SK-N-SH (cell line): ENCODE data around the gene SERPINB2. TPM values are rescaled to one million over a fixed set of nuclear protein-coding genes. Genes with fewer than 3 reads are reported as not detected.

ENCODE experiments used
- CTCF ChIA-PET: fragments of 300-600, 350-600 bp; formaldehyde crosslinking; extraction: SDS; loops from one replicate; lab custom pipeline; 2021; lab: Yijun Ruan, JAX
- POLR2A ChIA-PET: fragments of 350-600 bp; sonication (Branson Sonifier 250); formaldehyde crosslinking; extraction: SDS; loops from one replicate; lab custom pipeline; 2020; ENCODE audit warnings: antibody characterized with exemption, inconsistent platforms; lab: Yijun Ruan, JAX
- DNase-seq: peaks from one replicate; pipeline ENCODE4 v3.0.0; 2012
- H2AFZ ChIP-seq: fragments of 200-600 bp; sonication (generic); 2 replicates; pipeline ENCODE4 v1.8.1; 2016; ENCODE audit warnings: antibody characterized with exemption, mild to moderate bottlenecking, low read depth
- H3F3A ChIP-seq: fragments of 200-600 bp; sonication (generic); replicated peaks from 2 replicates; pipeline ENCODE3; 2016; ENCODE audit warnings: antibody characterized with exemption, mild to moderate bottlenecking; ENCODE audit not compliant: insufficient read depth
- H3K27ac ChIP-seq, 2 experiments: fragments of 200-500 bp in 1 of 2; fragments of 200-600 bp in 1 of 2; sonication (Bioruptor generic) in 1 of 2; sonication (generic), shearing (Covaris generic) in 1 of 2; 2 replicates each; pipeline versions ENCODE4 v1.5.1 to v1.6.1; 2014 to 2016; ENCODE audit warnings: low read depth in 2 of 2, inconsistent platforms in 1 of 2, low read length in 1 of 2, mild to moderate bottlenecking in 1 of 2, mixed read lengths in 1 of 2
- H3K27me3 ChIP-seq: fragments of 200-600 bp; sonication (generic), shearing (Covaris generic); 2 replicates; pipeline ENCODE4 v1.6.1; 2016; ENCODE audit warnings: mixed run types; ENCODE audit not compliant: insufficient read depth
- H3K36me3 ChIP-seq, 2 experiments: fragments of 200-500 bp in 1 of 2; fragments of 200-600 bp in 1 of 2; sonication (Bioruptor generic) in 1 of 2; sonication (generic) in 1 of 2; replicated peaks in 1 of 2; 2 replicates each; pipeline versions ENCODE3 to v1.5.1; 2014 to 2016; ENCODE audit warnings: low read length in 1 of 2, mild to moderate bottlenecking in 1 of 2; ENCODE audit not compliant: insufficient read depth in 2 of 2, control insufficient read depth in 1 of 2
- H3K4me1 ChIP-seq, 2 experiments: fragments of 200-500 bp in 1 of 2; fragments of 200-600 bp in 1 of 2; sonication (Bioruptor generic) in 1 of 2; sonication (generic), shearing (Covaris generic) in 1 of 2; 2 replicates each; pipeline versions ENCODE4 v1.5.1 to v1.6.1; 2014 to 2016; ENCODE audit warnings: low read depth in 1 of 2, low read length in 1 of 2, mixed run types in 1 of 2; ENCODE audit not compliant: insufficient read depth in 2 of 2, control insufficient read depth in 1 of 2
- H3K4me2 ChIP-seq: fragments of 200-600 bp; sonication (generic), shearing (Covaris generic); 2 replicates; pipeline ENCODE4 v1.6.1; 2017; ENCODE audit warnings: mixed run types
- H3K4me3 ChIP-seq, 2 experiments: fragments of 200-500 bp in 1 of 2; fragments of 200-600 bp in 1 of 2; sonication (Bioruptor generic) in 1 of 2; sonication (generic), shearing (Covaris generic) in 1 of 2; 2 replicates each; pipeline versions ENCODE4 v1.5.1 to v1.8.1; 2014 to 2016; ENCODE audit warnings: low read depth in 2 of 2, inconsistent platforms in 1 of 2, low read length in 1 of 2, mild to moderate bottlenecking in 1 of 2, mixed read lengths in 1 of 2, moderate library complexity in 1 of 2
- H3K79me2 ChIP-seq: fragments of 200-600 bp; sonication (generic); 2 replicates; pipeline ENCODE4 v1.8.1; 2017; ENCODE audit warnings: mild to moderate bottlenecking; ENCODE audit not compliant: insufficient read depth
- H3K9ac ChIP-seq: fragments of 200-600 bp; sonication (generic); 2 replicates; pipeline ENCODE4 v1.6.1; 2017; ENCODE audit warnings: mixed run types
- H3K9me2 ChIP-seq: fragments of 200-600 bp; sonication (generic); 2 replicates; pipeline ENCODE4 v1.6.1; 2017; ENCODE audit warnings: mixed run types
- H3K9me3 ChIP-seq: fragments of 200-600 bp; sonication (generic); 2 replicates; pipeline ENCODE4 v1.6.1; 2017; ENCODE audit warnings: mixed run types, mild to moderate bottlenecking, moderate library complexity
- H4K20me1 ChIP-seq: fragments of 200-600 bp; sonication (generic); 2 replicates; pipeline ENCODE4 v1.6.1; 2017; ENCODE audit warnings: mild to moderate bottlenecking, mixed run types; ENCODE audit not compliant: insufficient read depth
- CTCF ChIP-seq: fragments of 200-600 bp; sonication (generic); IDR thresholded peaks from 2 replicates; pipeline ENCODE4 v1.6.1; 2017; ENCODE audit warnings: antibody characterized with exemption, mild to moderate bottlenecking, moderate library complexity
- EZH2phosphoT487 ChIP-seq: fragments of 200-600 bp; sonication (generic); IDR thresholded peaks from 2 replicates; pipeline ENCODE4 v1.6.1; 2017; ENCODE audit warnings: low read depth, mixed run types, mild to moderate bottlenecking, antibody characterized with exemption, moderate library complexity, borderline replicate concordance
- FOXJ3 ChIP-seq: sonication (generic); formaldehyde crosslinking; IDR thresholded peaks from 2 replicates; pipeline ENCODE4 v1.5.1; 2020; ENCODE audit warnings: mild to moderate bottlenecking, missing genetic modification reagents
- JUND ChIP-seq: IDR thresholded peaks from 2 replicates; pipeline ENCODE4 v1.4.0; 2012
- MEF2A ChIP-seq: IDR thresholded peaks from 2 replicates; pipeline ENCODE4 v1.4.0; 2012; ENCODE audit warnings: low read depth, borderline replicate concordance
- MXI1 ChIP-seq: IDR thresholded peaks from 2 replicates; pipeline ENCODE4 v1.6.1; 2012; ENCODE audit warnings: mild to moderate bottlenecking, low read depth, low read length, improper control_type of control experiment
- RAD21 ChIP-seq: IDR thresholded peaks from 2 replicates; pipeline ENCODE4 v1.6.1; 2012; ENCODE audit warnings: mild to moderate bottlenecking, low read length
- RFX5 ChIP-seq: IDR thresholded peaks from 2 replicates; pipeline ENCODE4 v1.6.1; 2012; ENCODE audit warnings: mild to moderate bottlenecking, improper control_type of control experiment, low read length
- RXRA ChIP-seq: IDR thresholded peaks from 2 replicates; pipeline ENCODE4 v1.4.0; 2012; ENCODE audit warnings: low read depth, mild to moderate bottlenecking, borderline replicate concordance
- WGBS: methylation state at CpG from one replicate; pipeline ENCODE4 v1.1.6; 2017; ENCODE audit warnings: low lambda C conversion rate; 5-methylcytosine and 5-hydroxymethylcytosine counted together
- polyA plus RNA-seq, 3 experiments: library from polyadenylated mRNA; depleted of rRNA; stranded (reverse); fragments of >200 nt; gene quantifications; 2 replicates each; pipeline ENCODE4 v1.2.3, GENCODE V29; 2012
- TF ChIP-seq, protein P1 (sequence below): IDR thresholded peaks from 2 replicates; pipeline ENCODE4 v1.4.0; 2012; ENCODE audit warnings: low read depth, borderline replicate concordance
- TF ChIP-seq, protein P2 (sequence below): IDR thresholded peaks from 2 replicates; pipeline ENCODE4; 2012

Gene SERPINB2
- polyA plus RNA-seq, 1 of the 3 experiments (the other 2 are of a cell fraction) = 5.9 TPM

DNA sequence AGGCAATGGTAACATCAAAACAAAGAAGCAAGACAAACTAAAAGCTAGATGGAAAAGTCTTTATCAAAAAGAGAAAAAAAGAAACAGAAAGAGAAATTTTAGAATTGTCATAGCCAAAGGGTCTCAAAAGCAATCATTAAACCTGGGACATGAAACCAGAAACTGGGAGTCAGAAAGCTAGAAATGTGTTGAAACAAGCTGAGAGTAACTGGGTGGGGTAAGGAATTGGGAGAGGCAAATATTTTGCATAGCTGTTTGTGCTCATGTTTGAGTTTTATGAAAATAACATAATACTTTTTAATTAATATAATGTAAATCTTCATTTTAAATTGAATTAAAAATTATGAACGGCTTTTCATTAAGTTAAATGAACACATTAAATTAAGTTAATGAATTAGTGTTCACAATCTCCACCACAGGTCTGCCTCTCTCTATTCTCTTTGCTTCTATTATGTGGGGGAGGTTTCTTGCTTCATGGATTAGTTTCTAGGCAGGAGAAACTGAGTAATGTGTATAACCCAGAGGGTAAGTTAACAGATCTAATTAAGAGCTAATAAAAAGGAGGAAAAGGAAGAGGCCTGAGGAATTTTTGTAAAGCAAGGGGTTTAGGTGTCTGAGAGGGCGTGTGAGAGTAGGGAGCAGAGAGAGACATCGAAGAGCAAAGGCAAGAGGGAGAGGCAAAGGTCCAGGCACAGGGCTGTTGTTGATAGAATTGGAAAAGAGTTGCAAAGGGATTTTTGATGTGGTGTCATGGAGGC, 20.0 kb upstream of the SERPINB2 start (continued):
- TF ChIP-seq CTCF (no peak), FOXJ3 (CRISPR knock-in tag) (no peak), RXRA (no peak), JUND (no peak), MXI1 (no peak)
- TF ChIP-seq, protein P1, sequence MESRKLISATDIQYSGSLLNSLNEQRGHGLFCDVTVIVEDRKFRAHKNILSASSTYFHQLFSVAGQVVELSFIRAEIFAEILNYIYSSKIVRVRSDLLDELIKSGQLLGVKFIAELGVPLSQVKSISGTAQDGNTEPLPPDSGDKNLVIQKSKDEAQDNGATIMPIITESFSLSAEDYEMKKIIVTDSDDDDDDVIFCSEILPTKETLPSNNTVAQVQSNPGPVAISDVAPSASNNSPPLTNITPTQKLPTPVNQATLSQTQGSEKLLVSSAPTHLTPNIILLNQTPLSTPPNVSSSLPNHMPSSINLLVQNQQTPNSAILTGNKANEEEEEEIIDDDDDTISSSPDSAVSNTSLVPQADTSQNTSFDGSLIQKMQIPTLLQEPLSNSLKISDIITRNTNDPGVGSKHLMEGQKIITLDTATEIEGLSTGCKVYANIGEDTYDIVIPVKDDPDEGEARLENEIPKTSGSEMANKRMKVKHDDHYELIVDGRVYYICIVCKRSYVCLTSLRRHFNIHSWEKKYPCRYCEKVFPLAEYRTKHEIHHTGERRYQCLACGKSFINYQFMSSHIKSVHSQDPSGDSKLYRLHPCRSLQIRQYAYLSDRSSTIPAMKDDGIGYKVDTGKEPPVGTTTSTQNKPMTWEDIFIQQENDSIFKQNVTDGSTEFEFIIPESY = no peak
- TF ChIP-seq, all 33 proteins: peak for 0

DNA sequence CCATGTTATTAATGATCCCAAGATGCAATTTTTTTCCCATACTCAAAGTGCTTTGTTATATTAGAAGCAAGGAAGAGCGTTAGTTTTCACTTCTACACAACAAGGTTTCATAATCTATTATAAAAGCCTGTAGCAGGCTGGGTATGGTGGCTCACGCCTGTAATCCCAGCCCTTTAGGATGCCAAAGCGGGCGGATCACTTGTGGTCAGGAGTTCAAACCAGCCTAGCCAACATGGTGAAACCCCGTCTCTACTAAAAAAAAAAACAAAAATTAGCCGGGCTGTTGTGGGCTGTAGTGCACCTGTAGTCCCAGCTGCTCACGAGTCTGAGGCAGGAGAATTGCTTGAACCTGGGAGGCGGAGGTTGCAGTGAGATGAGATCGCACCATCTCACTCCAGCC, 19.0 kb upstream of the SERPINB2 start:
- no peak overlapping the region for H3K4me3 ChIP-seq
- no peak for DNase-seq
- no peak overlapping the region for H3K27ac ChIP-seq
- H2AFZ ChIP-seq = no peak overlapping the region
- H3K9ac ChIP-seq = no peak overlapping the region
- no peaks in the 10 kb centered on the region for H3K4me1 ChIP-seq
- no peaks in the 10 kb centered on the region for H3K9me3 ChIP-seq
- H3K27me3 ChIP-seq = no peaks in the 10 kb centered on the region
- no peaks in the 10 kb centered on the region for H3K79me2 ChIP-seq
- no peak overlapping the region for H3K4me2 ChIP-seq
- TF ChIP-seq, protein P2, sequence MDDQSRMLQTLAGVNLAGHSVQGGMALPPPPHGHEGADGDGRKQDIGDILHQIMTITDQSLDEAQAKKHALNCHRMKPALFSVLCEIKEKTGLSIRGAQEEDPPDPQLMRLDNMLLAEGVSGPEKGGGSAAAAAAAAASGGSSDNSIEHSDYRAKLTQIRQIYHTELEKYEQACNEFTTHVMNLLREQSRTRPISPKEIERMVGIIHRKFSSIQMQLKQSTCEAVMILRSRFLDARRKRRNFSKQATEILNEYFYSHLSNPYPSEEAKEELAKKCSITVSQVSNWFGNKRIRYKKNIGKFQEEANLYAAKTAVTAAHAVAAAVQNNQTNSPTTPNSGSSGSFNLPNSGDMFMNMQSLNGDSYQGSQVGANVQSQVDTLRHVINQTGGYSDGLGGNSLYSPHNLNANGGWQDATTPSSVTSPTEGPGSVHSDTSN = no peak
- TF ChIP-seq RFX5 = no peak
- TF ChIP-seq FOXJ3 (CRISPR knock-in tag) = no peak
- TF ChIP-seq MEF2A = no peak
- TF ChIP-seq RAD21 = no peak
- TF ChIP-seq EZH2phosphoT487 = no peak
- ChIA-PET POLR2A (no interaction called here), CTCF (interaction anchor here (0.6 kb wide), 1 partner anchor 77 kb away, joined by 3 read pairs; no protein-coding TSS in a partner anchor)
- WGBS = 46% methylated on average over 9 of the region's 9 CpGs
- H3K36me3 ChIP-seq = no peaks in the 10 kb centered on the region
- no peaks in the 10 kb centered on the region for H3K9me2 ChIP-seq
- H4K20me1 ChIP-seq = no peaks in the 10 kb centered on the region
- H3F3A ChIP-seq = no peaks in the 10 kb centered on the region
